Prostate gland (tissue), 2 donors: ENCODE results near the gene LAMTOR2. TPM values are rescaled to one million over a fixed set of nuclear protein-coding genes. Genes with fewer than 3 reads are reported as not detected.

Experiments
- DNase-seq: peaks from one replicate; pipeline ENCODE4 v3.0.0-alpha.2; 2019; ENCODE audit warnings: low spot score
- H3K27ac ChIP-seq, 2 donors: fragments of 200-600 bp; sonication (generic); 2 replicates each; pipeline ENCODE4 v1.5.1; 2017 to 2019
- H3K27me3 ChIP-seq: fragments of 200-600 bp; sonication (generic); replicated peaks from 2 replicates; pipeline ENCODE4 v1.5.1; 2019; ENCODE audit not compliant: insufficient read depth
- H3K36me3 ChIP-seq, 2 donors: fragments of 200-600 bp; sonication (generic); 1 replicate in 1 of 2; 2 replicates in 1 of 2; pipeline versions ENCODE4 v1.5.1 to v1.8.1; 2017 to 2019
- H3K4me1 ChIP-seq: fragments of 200-600 bp; sonication (generic); replicated peaks from 2 replicates; pipeline ENCODE4 v1.5.1; 2019
- H3K4me3 ChIP-seq, 2 donors: fragments of 200-600 bp; sonication (generic); 2 replicates each; pipeline ENCODE4 v1.5.1; 2017 to 2019
- H3K9me3 ChIP-seq: fragments of 200-600 bp; sonication (generic); 2 replicates; pipeline ENCODE4 v1.5.1; 2017
- POLR2A ChIP-seq: fragments of 450-650 bp; IDR thresholded peaks from one replicate; pipeline ENCODE4 v1.6.1; 2016; ENCODE audit warnings: antibody characterized with exemption, mild to moderate bottlenecking
- POLR2AphosphoS5 ChIP-seq: sonication (generic); formaldehyde crosslinking; IDR thresholded peaks from one replicate; pipeline ENCODE4 v1.6.1; 2017; ENCODE audit warnings: antibody characterized with exemption
- WGBS: methylation state at CpG from one replicate; pipeline ENCODE4 v1.1.5; 2018; 5-methylcytosine and 5-hydroxymethylcytosine counted together
- intact Hi-C: fragments of 100-400 bp; cut with DNase I; formaldehyde crosslinking; loops from one replicate; pipeline ENCODE4 v1.14.2; 2022
- total RNA-seq, 2 donors: library from RNA; depleted of rRNA; stranded (reverse); fragments of >200 nt; gene quantifications; one replicate each; pipeline ENCODE4 v1.1.0, GENCODE V29; 2016
- TF ChIP-seq, protein P1 (sequence below), 4 experiments: fragments of 200-600 bp in 2 of 4; fragments of 450-650 bp in 2 of 4; sonication (generic) in 2 of 4; IDR thresholded peaks; 1 replicate in 3 of 4; 2 replicates in 1 of 4; pipeline ENCODE4 v1.5.1; 2016 to 2019; ENCODE audit warnings: antibody characterized with exemption in 4 of 4, mild to moderate bottlenecking in 2 of 4, moderate library complexity in 2 of 4

The LAMTOR2 gene
- total RNA-seq, 2 donors from 2014 or later, result 48.0 to 91.4 TPM

DNA sequence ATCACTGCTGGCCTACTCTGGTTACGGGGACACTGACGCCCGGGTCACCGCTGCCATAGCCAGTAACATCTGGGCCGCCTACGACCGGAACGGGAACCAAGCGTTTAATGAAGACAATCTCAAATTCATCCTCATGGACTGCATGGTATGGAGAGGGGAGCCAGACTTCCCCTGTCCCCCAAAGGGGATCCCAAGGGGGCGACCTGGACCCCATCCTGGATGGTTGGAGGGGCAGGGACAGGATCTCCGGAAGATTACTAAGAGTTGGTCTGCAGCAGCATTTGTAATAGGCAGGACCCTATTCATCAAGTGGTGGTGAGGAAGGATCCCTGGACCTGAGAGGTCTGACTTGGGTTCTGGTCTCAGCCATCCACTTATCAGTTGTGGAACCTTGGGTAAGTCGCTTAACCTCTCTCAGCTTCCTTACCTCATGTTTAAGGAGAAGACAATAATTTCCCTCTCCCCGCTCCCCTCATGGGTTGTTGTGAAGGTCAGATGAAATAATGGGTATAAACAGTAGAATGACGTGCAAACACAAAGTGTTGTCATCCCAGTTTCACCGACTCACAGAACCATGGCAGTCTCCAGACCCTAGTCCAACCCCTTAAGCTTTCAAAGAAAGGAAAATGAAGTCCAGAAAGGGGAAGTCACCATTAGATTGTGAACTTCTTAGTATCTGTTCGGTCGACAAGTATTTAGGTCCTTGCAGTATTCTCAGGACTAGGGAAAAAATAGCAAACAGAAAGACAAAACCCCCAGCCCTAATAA is 883 bp downstream of the LAMTOR2 start:
- TF ChIP-seq, protein P1, sequence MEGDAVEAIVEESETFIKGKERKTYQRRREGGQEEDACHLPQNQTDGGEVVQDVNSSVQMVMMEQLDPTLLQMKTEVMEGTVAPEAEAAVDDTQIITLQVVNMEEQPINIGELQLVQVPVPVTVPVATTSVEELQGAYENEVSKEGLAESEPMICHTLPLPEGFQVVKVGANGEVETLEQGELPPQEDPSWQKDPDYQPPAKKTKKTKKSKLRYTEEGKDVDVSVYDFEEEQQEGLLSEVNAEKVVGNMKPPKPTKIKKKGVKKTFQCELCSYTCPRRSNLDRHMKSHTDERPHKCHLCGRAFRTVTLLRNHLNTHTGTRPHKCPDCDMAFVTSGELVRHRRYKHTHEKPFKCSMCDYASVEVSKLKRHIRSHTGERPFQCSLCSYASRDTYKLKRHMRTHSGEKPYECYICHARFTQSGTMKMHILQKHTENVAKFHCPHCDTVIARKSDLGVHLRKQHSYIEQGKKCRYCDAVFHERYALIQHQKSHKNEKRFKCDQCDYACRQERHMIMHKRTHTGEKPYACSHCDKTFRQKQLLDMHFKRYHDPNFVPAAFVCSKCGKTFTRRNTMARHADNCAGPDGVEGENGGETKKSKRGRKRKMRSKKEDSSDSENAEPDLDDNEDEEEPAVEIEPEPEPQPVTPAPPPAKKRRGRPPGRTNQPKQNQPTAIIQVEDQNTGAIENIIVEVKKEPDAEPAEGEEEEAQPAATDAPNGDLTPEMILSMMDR (IDR thresholded peaks at IDR 0.05), result no peak
- TF ChIP-seq POLR2A (no peak), POLR2AphosphoS5 (no peak)
- Histone ChIP-seq H3K27ac (peak overlapping the region; percentile 89), H3K9me3 (no peaks in the 10 kb centered on the region), H3K36me3 (no peaks in the 10 kb centered on the region), H3K4me3 (peak overlapping the region; percentile 69 to 93), H3K27me3 (no peaks in the 10 kb centered on the region), H3K4me1 (no peaks in the 10 kb centered on the region)
- 18% methylated on average over 17 of the region's 17 CpGs for WGBS
- no peak for DNase-seq
- intact Hi-C loops, result no loop called here

DNA sequence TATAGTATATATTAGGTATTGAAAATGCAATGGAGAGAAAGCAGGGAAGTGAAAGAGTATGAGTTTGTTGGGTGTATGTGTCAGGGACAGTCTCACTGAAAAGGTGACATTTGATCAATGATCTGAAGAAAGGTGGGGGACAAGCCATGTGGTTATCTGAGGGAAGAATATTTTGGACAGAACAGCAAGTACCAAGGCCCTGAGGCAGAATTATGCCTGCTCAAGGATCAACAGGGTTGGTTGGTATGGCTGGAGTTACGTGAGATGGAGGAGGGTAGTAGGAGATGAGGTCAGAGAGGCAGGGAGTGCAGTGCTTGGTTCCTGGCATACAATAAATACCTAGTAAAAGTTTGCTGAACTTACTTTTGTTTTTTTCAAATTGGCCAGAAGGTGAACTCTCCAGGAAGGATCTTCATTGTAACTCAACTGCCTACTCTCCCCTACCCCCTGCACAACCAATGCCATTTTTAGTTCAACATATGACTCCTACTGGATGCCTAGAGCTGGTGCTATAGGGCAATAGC is 1.8 kb downstream of the LAMTOR2 start:
- intact Hi-C loops, result no loop called here
- Histone ChIP-seq H3K27me3 (no peaks in the 10 kb centered on the region), H3K4me1 (no peaks in the 10 kb centered on the region)

DNA sequence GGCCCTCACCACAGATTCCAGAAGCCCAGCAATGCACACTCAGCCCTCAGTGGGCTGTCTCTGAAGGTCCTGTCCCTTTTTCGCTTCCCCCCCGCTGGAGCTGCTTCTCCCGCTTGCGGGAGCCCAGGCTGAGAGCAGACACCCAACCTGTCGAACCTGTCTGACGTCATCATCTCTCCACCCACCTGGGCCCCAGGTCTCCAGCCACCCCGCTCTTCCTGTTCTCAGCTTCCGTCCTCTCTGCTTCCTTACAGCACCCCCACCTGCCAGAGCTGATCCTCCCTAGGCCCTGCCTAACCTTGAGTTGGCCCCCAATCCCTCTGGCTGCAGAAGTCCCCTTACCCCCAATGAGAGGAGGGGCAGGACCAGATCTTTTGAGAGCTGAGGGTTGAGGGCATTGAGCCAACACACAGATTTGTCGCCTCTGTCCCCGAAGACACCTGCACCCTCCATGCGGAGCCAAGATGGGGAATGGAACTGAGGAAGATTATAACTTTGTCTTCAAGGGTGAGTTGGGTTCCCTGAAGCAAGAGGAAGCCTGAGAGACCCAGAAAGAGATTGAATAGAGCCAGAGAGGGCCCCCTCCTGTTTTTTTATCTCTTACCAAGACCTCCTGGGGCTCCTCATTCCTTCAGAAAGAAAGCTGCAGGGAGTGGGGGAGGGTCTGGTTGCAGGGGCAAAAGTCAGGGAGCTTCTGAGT is 6.5 kb downstream of the LAMTOR2 start, which contains the start of gene RAB25:
Gene RAB25 (plus strand): TSS at position 224 of the 700 bp plus-strand sequence. CDS start 241 bp downstream, at position 465.
- peak within 1 kb of the TSS; percentile 81 for H3K27ac ChIP-seq
- peak within 1 kb of the TSS; percentile 30 to 35 for H3K4me3 ChIP-seq
- no peaks in the 10 kb centered on the region for H3K4me1 ChIP-seq
- 24% methylated on average over 11 of the region's 11 CpGs for WGBS
- peak; percentile 86 for TF ChIP-seq POLR2A
- TF ChIP-seq, protein P1 (IDR thresholded peaks at IDR 0.05), result peak in 1 of 4 experiments; percentile 19
- TF ChIP-seq POLR2AphosphoS5, result peak; percentile 89
- H3K27me3 ChIP-seq, result no peaks in the 10 kb centered on the region
- peak; percentile 92 for DNase-seq
- H3K9me3 ChIP-seq, result no peaks in the 10 kb centered on the region
- no peaks in the 10 kb centered on the region for H3K36me3 ChIP-seq
- intact Hi-C loops, result no loop called here

More for the DNA sequence above, 1.8 kb downstream of the LAMTOR2 start:
- Histone ChIP-seq H3K4me3 (no peak overlapping the region), H3K27ac (no peak overlapping the region), H3K36me3 (no peaks in the 10 kb centered on the region), H3K9me3 (no peaks in the 10 kb centered on the region)
- 95% methylated on average over 1 of the region's 1 CpG for WGBS
- DNase-seq, result no peak
- TF ChIP-seq, protein P1 (IDR thresholded peaks at IDR 0.05), result no peak
- TF ChIP-seq POLR2AphosphoS5 (no peak), POLR2A (no peak)

DNA sequence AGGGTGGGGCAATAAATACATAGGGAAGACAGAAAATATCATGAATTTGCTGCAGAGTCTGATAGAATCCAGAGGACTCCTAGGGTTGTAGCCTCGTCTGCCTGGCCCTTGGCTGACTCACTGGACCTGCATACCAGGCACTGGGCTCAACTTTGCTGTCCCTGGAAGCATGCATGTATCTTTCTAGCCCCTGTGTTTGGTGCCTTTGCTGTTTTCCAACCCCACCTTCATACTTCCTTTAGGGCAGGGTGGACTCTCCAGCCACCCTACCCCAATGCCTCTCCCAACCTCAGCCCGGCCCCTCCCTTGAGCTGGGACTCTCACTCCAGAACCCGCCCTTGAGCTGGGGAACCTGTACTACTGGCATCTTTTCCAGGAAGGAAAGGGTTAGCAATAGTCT is 7.6 kb downstream of the LAMTOR2 start:
- Histone ChIP-seq H3K4me3 (peak overlapping the region in 1 of 2 donors; percentile 35), H3K36me3 (no peaks in the 10 kb centered on the region), H3K4me1 (no peaks in the 10 kb centered on the region), H3K27me3 (no peaks in the 10 kb centered on the region), H3K9me3 (no peaks in the 10 kb centered on the region), H3K27ac (no peak overlapping the region)
- WGBS, result 79% methylated on average over 3 of the region's 3 CpGs
- intact Hi-C loops, result no loop called here
- no peak for DNase-seq
- TF ChIP-seq POLR2AphosphoS5 (no peak), POLR2A (no peak)
- TF ChIP-seq, protein P1 (IDR thresholded peaks at IDR 0.05), result no peak
